T-helper 1 cell treated with Interleukin-12 subunit alpha and Interleukin-12 subunit beta and Interleukin-4 antibody, amounts not matched to agents 30 μg/mL and 1 μg/mL, for 36 hours (primary cell): Measurements from ENCODE around the gene MGST3.
A peak's percentile ranks its signal among the peaks of the same experiment; 100 is the strongest.

Experiments
- H3K27ac Mint-ChIP-seq: one replicate; pipeline ENCODE4 v1.8.0; 2021; ENCODE audit warnings: mild to moderate bottlenecking, mixed read lengths
- H3K27me3 Mint-ChIP-seq: one replicate; pipeline ENCODE4 v1.8.0; 2021; ENCODE audit warnings: low read depth, mixed read lengths
- H3K36me3 Mint-ChIP-seq: one replicate; pipeline ENCODE4 v1.8.0; 2021; ENCODE audit warnings: low read depth, mixed read lengths
- H3K4me1 Mint-ChIP-seq: one replicate; pipeline ENCODE4 v1.8.0; 2021; ENCODE audit warnings: low read depth, mixed read lengths
- H3K4me3 Mint-ChIP-seq: one replicate; pipeline ENCODE4 v1.8.0; 2021; ENCODE audit warnings: mild to moderate bottlenecking, moderate library complexity, mixed read lengths
- H3K9me3 Mint-ChIP-seq: one replicate; pipeline ENCODE4 v1.8.0; 2021; ENCODE audit warnings: mixed read lengths

MGST3 gene

GRCh38 chr1:165616054-165616612 lies 14.9 kb upstream of the MGST3 start:
- Mint-ChIP-seq H3K9me3 (no peaks in the 10 kb centered on the region), H3K4me3 (no peak overlapping the region)

GRCh38 chr1:165616987-165617546 lies 14.0 kb upstream of the MGST3 start:
- Mint-ChIP-seq H3K27ac (no peak overlapping the region), H3K36me3 (no peaks in the 10 kb centered on the region), H3K4me3 (no peak overlapping the region), H3K9me3 (no peaks in the 10 kb centered on the region), H3K27me3 (peaks cover 62% of the 10 kb centered on the region), H3K4me1 (no peaks in the 10 kb centered on the region)

More at GRCh38 chr1:165616054-165616612, 14.9 kb upstream of the MGST3 start:
- H3K4me1 Mint-ChIP-seq, result no peaks in the 10 kb centered on the region
- H3K27ac Mint-ChIP-seq, result no peak overlapping the region
- H3K36me3 Mint-ChIP-seq, result no peaks in the 10 kb centered on the region
- H3K27me3 Mint-ChIP-seq, result peaks cover 65% of the 10 kb centered on the region

DNA sequence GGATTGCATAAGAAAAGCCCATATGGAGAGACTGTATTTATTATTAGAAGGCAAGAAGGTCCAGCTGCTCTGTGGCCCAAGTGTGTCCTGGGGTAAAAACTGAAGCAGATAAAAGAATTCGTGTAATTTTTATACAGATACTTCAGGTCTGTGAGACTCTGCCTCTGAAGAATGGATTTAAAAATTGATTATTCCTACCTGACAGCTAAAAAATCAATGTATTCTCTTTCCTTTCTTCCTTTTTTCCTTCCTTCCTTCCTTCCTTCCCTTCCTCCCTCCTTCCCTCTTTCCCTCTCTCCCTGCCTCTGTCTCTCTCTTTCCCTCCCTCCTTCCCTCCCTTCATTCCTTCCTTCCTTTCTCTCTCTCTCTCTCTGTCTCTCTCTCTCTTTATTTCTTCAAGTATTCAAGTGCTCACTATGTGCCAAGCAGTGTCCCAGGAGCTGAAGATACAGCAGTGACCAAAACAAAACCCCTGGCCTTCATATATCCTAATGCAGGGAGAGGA lies 11.3 kb upstream of the MGST3 start:
- H3K27me3 Mint-ChIP-seq, result peaks cover 63% of the 10 kb centered on the region

GRCh38 chr1:165623624-165624023 lies 7.4 kb upstream of the MGST3 start:
- Mint-ChIP-seq H3K4me3 (no peak overlapping the region), H3K27me3 (peaks cover 35% of the 10 kb centered on the region), H3K4me1 (no peaks in the 10 kb centered on the region), H3K27ac (no peak overlapping the region), H3K36me3 (no peaks in the 10 kb centered on the region), H3K9me3 (no peaks in the 10 kb centered on the region)

More for the DNA sequence above, 11.3 kb upstream of the MGST3 start:
- Mint-ChIP-seq H3K4me3 (no peak overlapping the region), H3K36me3 (no peaks in the 10 kb centered on the region), H3K27ac (no peak overlapping the region), H3K4me1 (no peaks in the 10 kb centered on the region), H3K9me3 (no peaks in the 10 kb centered on the region)

GRCh38 chr1:165624441-165624840 lies 6.6 kb upstream of the MGST3 start:
- peaks cover 3% of the 10 kb centered on the region for H3K4me1 Mint-ChIP-seq
- no peak overlapping the region for H3K4me3 Mint-ChIP-seq
- H3K9me3 Mint-ChIP-seq, result no peaks in the 10 kb centered on the region
- no peak overlapping the region for H3K27ac Mint-ChIP-seq
- H3K27me3 Mint-ChIP-seq, result peaks cover 40% of the 10 kb centered on the region
- no peaks in the 10 kb centered on the region for H3K36me3 Mint-ChIP-seq

- H3K4me1 Mint-ChIP-seq, result peaks cover 11% of the 10 kb centered on the region
- H3K9me3 Mint-ChIP-seq, result no peaks in the 10 kb centered on the region
- no peak overlapping the region for H3K4me3 Mint-ChIP-seq
- H3K36me3 Mint-ChIP-seq, result no peaks in the 10 kb centered on the region
- no peak overlapping the region for H3K27ac Mint-ChIP-seq
- peaks cover 19% of the 10 kb centered on the region for H3K27me3 Mint-ChIP-seq
These were observed 2.7 kb upstream of the MGST3 start for GRCh38 chr1:165628147-165628822.

DNA sequence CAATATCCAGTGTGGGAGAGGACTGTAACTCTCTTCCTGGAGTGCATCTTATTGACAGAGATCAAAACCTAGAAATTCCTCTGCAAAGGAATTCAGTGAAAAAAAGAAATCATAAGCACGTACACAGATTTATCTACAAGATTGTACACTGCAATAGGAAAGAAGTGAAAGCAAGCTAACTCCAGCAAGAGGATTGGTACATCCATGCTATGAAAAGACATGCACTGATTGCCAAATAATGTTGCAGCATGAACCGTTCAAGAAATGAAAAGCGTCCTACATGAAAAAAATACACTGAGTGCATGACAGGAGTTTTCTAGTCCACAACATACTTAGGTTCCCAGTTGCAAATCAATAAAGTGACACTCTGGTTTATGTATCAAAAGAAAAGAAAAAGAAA lies 1.9 kb upstream of the MGST3 start:
- peaks cover 13% of the 10 kb centered on the region for H3K4me1 Mint-ChIP-seq
- no peak overlapping the region for H3K27ac Mint-ChIP-seq
- peaks cover 18% of the 10 kb centered on the region for H3K27me3 Mint-ChIP-seq
- peak overlapping the region; percentile 1 for H3K4me3 Mint-ChIP-seq
- no peaks in the 10 kb centered on the region for H3K9me3 Mint-ChIP-seq
- no peaks in the 10 kb centered on the region for H3K36me3 Mint-ChIP-seq

DNA sequence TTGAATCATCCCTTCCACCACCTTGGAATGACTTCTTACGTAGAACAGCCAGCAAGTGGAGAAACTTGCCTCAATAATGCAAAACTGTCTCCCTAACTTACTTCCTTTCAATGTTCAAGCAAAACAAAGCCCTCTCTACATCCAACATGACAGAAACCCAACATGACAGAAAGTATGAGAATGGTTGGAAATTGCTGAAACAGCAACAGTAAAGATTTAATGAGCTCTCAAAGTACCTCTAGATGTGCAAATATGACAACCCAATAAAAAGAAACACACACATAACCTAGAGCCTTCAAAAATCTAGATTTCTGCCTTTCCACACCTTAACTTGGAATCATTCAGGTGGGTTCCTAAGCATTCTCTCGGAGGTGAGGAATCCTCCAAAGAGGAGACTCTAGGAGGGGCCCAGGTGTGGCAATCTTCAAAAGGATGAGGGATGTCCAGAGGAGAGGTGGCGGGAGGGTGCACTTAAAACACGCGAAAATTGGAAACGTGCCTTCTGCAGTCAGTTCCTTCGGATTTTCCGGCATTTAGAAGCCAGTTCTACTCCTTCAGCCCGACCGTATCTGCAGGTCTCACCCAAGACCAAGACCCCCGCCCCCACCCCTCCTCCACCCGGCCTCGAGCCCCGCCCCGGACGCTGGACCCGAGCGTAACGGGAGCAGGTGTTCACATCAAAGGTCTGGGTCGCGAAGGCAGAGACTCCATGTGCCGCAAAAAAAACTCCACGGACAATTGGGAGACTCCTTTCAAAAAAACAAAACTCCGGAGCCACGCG lies 996 bp upstream of the MGST3 start:
- Mint-ChIP-seq H3K9me3 (no peaks in the 10 kb centered on the region), H3K4me3 (no peak overlapping the region), H3K36me3 (no peaks in the 10 kb centered on the region), H3K27me3 (peaks cover 15% of the 10 kb centered on the region), H3K4me1 (peaks cover 13% of the 10 kb centered on the region), H3K27ac (no peak overlapping the region)

DNA sequence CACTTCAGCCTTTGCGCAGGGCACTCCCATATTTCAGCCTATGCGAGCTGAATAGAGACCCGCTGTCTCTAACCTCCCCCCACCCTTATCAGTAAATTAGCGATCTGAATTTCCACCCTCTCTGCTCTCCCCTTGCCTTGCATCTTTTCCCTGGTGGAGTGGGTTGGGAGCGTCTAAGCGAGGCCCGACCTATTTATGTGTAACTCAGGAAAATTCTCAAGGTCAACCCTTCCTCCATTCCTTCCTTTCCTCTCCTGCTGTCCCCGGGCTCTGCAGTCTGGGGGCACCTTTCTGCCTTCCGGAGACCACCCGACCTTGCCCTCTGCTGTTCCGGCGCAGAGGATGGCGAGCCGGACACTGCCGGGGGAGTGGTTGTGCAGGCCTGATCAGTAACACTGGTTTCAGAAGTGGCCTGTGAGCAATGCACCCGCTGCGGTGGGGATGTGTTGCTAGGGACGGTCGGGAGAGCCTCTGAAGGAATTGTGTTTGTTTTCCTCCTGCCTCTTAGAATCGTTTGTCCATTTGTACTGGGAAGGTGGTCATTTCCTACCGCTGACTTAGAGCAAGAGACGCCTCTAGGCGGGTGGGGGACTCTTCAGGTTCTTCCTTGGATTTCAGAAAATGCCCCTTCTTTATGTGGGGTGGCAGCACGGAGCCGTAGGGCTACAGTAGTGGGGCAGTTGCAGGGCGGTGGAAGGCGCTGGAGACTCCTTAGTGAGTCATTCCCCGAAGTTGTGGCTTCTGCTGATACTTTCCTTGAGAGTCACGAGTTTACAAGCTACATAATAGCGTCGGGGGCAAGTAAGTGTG lies 513 bp downstream of the MGST3 start:
- Mint-ChIP-seq H3K9me3 (no peaks in the 10 kb centered on the region), H3K4me1 (peaks cover 13% of the 10 kb centered on the region), H3K36me3 (no peaks in the 10 kb centered on the region), H3K27me3 (peaks cover 14% of the 10 kb centered on the region), H3K27ac (no peak overlapping the region), H3K4me3 (no peak overlapping the region)

- no peaks in the 10 kb centered on the region for H3K36me3 Mint-ChIP-seq
- H3K27ac Mint-ChIP-seq, result no peak overlapping the region
- H3K4me1 Mint-ChIP-seq, result peaks cover 13% of the 10 kb centered on the region
- H3K9me3 Mint-ChIP-seq, result no peaks in the 10 kb centered on the region
- H3K27me3 Mint-ChIP-seq, result peaks cover 13% of the 10 kb centered on the region
- H3K4me3 Mint-ChIP-seq, result no peak overlapping the region
These were observed 1.1 kb downstream of the MGST3 start for GRCh38 chr1:165632152-165632469.

DNA sequence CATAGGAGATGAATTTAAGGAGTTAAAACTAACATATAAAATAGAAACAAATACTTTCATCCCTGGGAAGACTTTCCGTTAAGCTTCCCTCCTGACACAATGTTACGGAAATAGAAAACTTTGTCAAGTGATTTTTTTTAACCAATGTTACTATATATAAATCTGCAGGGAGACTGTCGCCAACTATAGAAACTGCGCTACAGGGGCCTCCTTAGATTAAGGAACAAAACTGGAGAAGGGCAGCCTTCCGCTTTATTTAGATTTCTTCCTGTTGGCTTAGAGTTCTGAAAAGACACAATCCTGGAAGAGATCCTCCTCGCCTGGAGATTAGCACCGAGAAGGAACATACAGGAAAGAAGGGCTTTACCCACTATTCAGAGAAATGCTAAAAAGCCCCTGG lies 1.5 kb downstream of the MGST3 start:
- Mint-ChIP-seq H3K27me3 (peaks cover 13% of the 10 kb centered on the region), H3K4me3 (peak overlapping the region; percentile 22), H3K27ac (no peak overlapping the region), H3K9me3 (no peaks in the 10 kb centered on the region), H3K36me3 (no peaks in the 10 kb centered on the region), H3K4me1 (peaks cover 13% of the 10 kb centered on the region)

DNA sequence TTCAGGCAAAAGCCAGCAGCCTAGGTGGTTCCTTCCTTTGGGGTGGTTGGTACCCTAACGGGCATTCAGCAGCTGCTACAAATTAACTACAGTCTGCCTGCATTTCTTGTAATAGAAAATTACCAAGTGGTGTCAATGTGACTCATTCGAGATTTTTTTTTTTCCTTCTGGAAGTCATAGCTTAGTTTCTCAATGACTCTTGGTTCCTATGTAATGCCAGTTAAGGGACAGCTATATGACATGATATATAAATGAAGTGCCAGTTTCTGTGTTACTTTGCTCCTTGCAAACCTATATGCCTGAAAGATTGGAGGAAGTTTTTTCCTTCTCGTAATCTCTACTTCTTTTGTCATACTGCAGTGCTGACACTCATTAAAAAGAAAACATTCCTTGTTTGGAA lies 2.6 kb downstream of the MGST3 start:
- Mint-ChIP-seq H3K27me3 (peaks cover 13% of the 10 kb centered on the region), H3K4me3 (no peak overlapping the region), H3K27ac (no peak overlapping the region), H3K9me3 (no peaks in the 10 kb centered on the region), H3K4me1 (peaks cover 13% of the 10 kb centered on the region), H3K36me3 (no peaks in the 10 kb centered on the region)

GRCh38 chr1:165634154-165634921 lies 3.3 kb downstream of the MGST3 start:
- no peaks in the 10 kb centered on the region for H3K36me3 Mint-ChIP-seq
- peaks cover 7% of the 10 kb centered on the region for H3K27me3 Mint-ChIP-seq
- H3K27ac Mint-ChIP-seq, result no peak overlapping the region
- H3K4me1 Mint-ChIP-seq, result peaks cover 10% of the 10 kb centered on the region
- no peak overlapping the region for H3K4me3 Mint-ChIP-seq
- H3K9me3 Mint-ChIP-seq, result no peaks in the 10 kb centered on the region
